ENCODE results near the gene NPTXR. TPM values are rescaled to one million over a fixed set of nuclear protein-coding genes. Genes with fewer than 3 reads are reported as not detected.
"Not testable (repeated sequence)": the region's sequence is repeated elsewhere in the genome, so short reads cannot be mapped to it uniquely, and the experiment has no call there.

NPTXR gene
- total RNA-seq, 2 experiments from 2014 or later: 1.9 to 2.5 TPM

DNA sequence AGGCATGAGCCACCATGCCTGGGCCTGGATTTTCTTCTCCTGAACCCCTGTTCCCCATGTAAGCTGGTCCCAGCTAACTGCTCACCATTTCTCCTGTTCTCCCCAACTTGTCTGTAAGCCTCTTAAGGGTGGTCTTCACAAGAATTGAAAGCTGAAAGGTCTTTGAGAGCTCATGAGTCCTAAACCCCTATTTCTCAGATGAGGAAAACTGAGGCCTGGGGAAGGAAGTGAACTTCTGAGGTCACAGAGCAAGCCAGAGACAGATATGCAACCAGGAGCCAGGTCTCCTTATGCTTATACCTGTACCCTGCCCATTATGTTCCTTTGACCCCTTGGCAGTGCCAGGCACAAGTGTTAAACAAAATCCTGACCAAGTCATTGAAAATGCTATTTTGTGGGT, 16.3 kb downstream of the NPTXR start:
- no peaks in the 10 kb centered on the region for H3K36me3 Mint-ChIP-seq
- DNase-seq: no peak
- intact Hi-C loops (cut with micrococcal nuclease): no loop called here

DNA sequence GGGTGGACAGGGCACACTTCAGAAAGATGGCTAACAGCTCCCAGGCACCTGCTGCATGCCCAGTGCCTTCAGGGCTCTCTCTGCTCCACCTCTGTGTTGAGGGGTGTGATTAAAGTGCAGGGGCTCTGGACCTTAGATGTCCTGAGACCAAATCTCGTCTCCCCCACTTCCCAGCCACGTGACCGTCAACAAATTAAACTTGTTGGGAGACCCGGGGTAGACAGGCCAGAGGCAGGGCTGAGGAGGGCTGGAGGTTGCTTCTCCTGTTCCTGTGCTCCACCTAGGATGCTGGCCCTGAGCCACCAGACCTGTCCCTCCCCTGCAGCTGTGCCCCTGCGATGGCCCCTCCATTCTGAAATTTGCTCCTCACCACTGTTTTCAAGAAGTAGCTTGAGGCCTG, 17.0 kb downstream of the NPTXR start:
- Mint-ChIP-seq H3K27ac (no peak overlapping the region), H3K4me3 (no peak overlapping the region), H3K4me1 (ENCODE audit: low read depth) (no peaks in the 10 kb centered on the region), H3K9me3 (no peaks in the 10 kb centered on the region), H3K36me3 (no peaks in the 10 kb centered on the region), H3K27me3 (no peaks in the 10 kb centered on the region)
- intact Hi-C loops (cut with micrococcal nuclease): no loop called here
- ChIA-PET CTCF (no interaction called here), POLR2A (no interaction called here)
- no peak for DNase-seq

More for the DNA sequence above, 16.3 kb downstream of the NPTXR start:
- H3K27ac Mint-ChIP-seq: no peak overlapping the region
- POLR2A ChIA-PET: no interaction called here
- H3K27me3 Mint-ChIP-seq: no peaks in the 10 kb centered on the region
- H3K4me1 Mint-ChIP-seq (ENCODE audit: low read depth): no peaks in the 10 kb centered on the region
- no peaks in the 10 kb centered on the region for H3K9me3 Mint-ChIP-seq
- H3K4me3 Mint-ChIP-seq: no peak overlapping the region
- CTCF ChIA-PET: interaction anchor here (1.1 kb wide), 1 partner anchor 43 kb away, joined by 3 read pairs; no protein-coding TSS in a partner anchor

DNA sequence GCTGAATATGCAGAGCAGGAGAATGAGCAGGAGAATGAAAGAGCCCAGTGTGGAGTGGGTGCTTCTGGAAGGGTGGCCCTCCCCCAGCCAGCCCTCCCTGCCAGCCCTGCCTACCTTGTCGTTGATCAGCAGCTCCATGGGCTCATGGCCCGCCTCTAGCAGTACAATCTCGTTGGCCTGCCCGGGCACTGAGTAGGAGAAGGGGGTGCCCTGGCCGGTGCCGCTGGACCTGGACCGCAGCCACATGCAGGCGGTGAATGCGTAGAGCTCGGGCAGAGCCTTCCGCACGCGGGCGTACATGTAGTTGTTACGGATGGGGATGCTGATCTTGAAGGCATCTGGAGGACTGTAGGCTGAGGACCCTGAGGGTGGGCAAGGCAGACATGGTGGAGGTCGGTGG, 17.4 kb downstream of the NPTXR start:
- no peak for DNase-seq
- Mint-ChIP-seq H3K4me1 (ENCODE audit: low read depth) (no peaks in the 10 kb centered on the region), H3K9me3 (no peaks in the 10 kb centered on the region), H3K27me3 (no peaks in the 10 kb centered on the region), H3K4me3 (no peak overlapping the region), H3K36me3 (no peaks in the 10 kb centered on the region), H3K27ac (no peak overlapping the region)
- ChIA-PET CTCF (no interaction called here), POLR2A (no interaction called here)
- intact Hi-C loops (cut with micrococcal nuclease): no loop called here

DNA sequence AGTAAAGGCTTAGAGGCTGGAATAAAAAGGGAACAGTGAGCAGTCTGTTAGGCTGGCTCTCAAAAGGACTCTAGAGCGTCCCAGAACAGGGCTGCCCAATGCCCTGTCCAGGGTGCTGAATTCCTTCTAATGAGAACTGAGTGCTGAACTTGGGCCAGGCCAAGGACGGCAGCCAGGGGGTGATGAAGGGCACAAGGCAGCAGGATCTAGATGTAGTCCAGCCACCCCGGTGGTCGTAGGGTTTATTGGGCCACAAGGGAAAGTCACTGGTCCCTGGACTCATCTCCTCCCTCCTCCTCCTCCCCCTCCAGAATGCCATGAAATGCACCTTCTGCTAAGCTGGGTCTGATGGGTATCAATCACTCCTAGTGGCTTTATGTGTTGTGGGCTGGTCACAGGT, 19.2 kb downstream of the NPTXR start:
- intact Hi-C loops (cut with micrococcal nuclease): no loop called here
- no peaks in the 10 kb centered on the region for H3K4me1 Mint-ChIP-seq (ENCODE audit: low read depth)
- no peaks in the 10 kb centered on the region for H3K9me3 Mint-ChIP-seq
- no peak overlapping the region for H3K27ac Mint-ChIP-seq
- H3K4me3 Mint-ChIP-seq: no peak overlapping the region
- ChIA-PET POLR2A (no interaction called here), CTCF (interaction anchor here (0.7 to 1.0 kb wide), 2 partner anchors 19 to 1275 kb away, joined by 3 to 4 read pairs; partner anchors contain the start of gene NPTXR)
- peak; percentile 55 for DNase-seq
- H3K27me3 Mint-ChIP-seq: no peaks in the 10 kb centered on the region
- H3K36me3 Mint-ChIP-seq: no peaks in the 10 kb centered on the region

GRCh38 chr22:38823637-38824036, 20.2 kb downstream of the NPTXR start:
- ChIA-PET POLR2A (interaction anchor here (0.6 kb wide), 1 partner anchor 81 kb away, joined by 4 read pairs; no protein-coding TSS in a partner anchor), CTCF (interaction anchor here (0.6 to 0.7 kb wide), 2 partner anchors 19 to 46 kb away, joined by 3 read pairs; no protein-coding TSS in a partner anchor)
- Mint-ChIP-seq H3K9me3 (no peaks in the 10 kb centered on the region), H3K4me1 (ENCODE audit: low read depth) (no peaks in the 10 kb centered on the region), H3K4me3 (no peak overlapping the region), H3K27me3 (no peaks in the 10 kb centered on the region), H3K27ac (no peak overlapping the region), H3K36me3 (no peaks in the 10 kb centered on the region)
- no peak for DNase-seq
- intact Hi-C loops (cut with micrococcal nuclease): no loop called here

DNA sequence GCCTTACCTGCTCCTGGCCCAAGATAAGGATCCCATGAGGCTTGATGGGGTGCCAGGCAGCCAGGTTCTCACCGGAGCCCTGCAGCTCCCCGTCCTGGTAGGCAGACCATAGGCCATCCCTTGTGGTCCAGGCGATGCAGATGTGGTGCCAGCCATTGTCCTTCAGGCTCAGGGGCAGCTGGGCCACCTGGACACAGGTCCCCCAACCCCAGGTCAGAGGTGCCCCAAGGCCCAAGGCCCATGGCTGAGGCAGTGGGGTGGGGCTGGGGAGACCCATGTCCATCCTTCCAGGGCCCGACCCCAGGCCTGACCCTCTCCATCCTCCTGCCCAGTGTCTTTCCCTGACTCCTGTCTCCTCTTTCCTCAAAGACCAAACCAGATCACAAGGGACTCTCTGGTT, 20.8 kb downstream of the NPTXR start:
- POLR2A ChIA-PET: interaction anchor here (0.6 kb wide), 1 partner anchor 80 kb away, joined by 4 read pairs; no protein-coding TSS in a partner anchor
- H3K9me3 Mint-ChIP-seq: no peaks in the 10 kb centered on the region
- H3K27ac Mint-ChIP-seq: no peak overlapping the region
- no peaks in the 10 kb centered on the region for H3K27me3 Mint-ChIP-seq
- DNase-seq: no peak
- CTCF ChIA-PET: interaction anchor here (0.7 kb wide), 1 partner anchor 47 kb away, joined by 3 read pairs; no protein-coding TSS in a partner anchor
- H3K4me1 Mint-ChIP-seq (ENCODE audit: low read depth): no peaks in the 10 kb centered on the region
- H3K4me3 Mint-ChIP-seq: no peak overlapping the region
- intact Hi-C loops (cut with micrococcal nuclease): no loop called here
- H3K36me3 Mint-ChIP-seq: no peaks in the 10 kb centered on the region

- Mint-ChIP-seq H3K4me3 (no peak overlapping the region), H3K9me3 (no peaks in the 10 kb centered on the region)
- POLR2A ChIA-PET: no interaction called here
These were observed 23.8 kb downstream of the NPTXR start for GRCh38 chr22:38820020-38820419.

DNA sequence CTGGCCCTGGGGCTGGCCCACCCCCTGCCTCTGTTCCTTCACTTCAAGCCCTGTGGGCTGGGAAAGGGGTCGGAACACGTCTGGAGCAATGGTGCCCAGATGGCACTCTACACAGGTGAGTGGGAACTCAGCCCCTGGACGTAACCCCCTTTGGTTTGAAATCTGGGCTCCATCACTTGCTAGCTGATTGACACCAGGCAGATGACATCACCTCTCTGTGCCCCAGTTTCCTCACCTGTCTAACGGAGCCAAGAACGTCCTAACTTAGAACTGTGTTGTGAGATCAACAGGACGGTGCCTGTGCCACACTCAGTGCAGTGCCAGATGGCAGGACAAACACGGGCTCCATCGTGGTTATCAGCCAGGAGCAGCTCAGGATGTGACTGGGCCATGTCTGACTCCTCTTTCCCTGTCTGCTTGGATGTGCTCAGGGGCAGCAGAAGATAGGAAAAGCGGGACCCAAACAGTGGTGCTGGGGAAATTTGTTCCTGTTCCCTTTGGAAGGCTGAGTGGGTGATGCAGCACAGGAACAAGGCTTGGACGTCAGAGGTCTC, 24.4 kb downstream of the NPTXR start:
- DNase-seq: no peak
- no peaks in the 10 kb centered on the region for H3K9me3 Mint-ChIP-seq
- CTCF ChIA-PET: interaction anchor here (1.1 kb wide), 1 partner anchor 50 kb away, joined by 4 read pairs; no protein-coding TSS in a partner anchor

More at GRCh38 chr22:38820020-38820419, 23.8 kb downstream of the NPTXR start:
- Mint-ChIP-seq H3K4me1 (ENCODE audit: low read depth) (no peaks in the 10 kb centered on the region), H3K36me3 (no peaks in the 10 kb centered on the region), H3K27ac (no peak overlapping the region), H3K27me3 (no peaks in the 10 kb centered on the region)
- DNase-seq: no peak
- CTCF ChIA-PET: interaction anchor here (1.1 kb wide), 1 partner anchor 51 kb away, joined by 4 read pairs; no protein-coding TSS in a partner anchor
- intact Hi-C loops (cut with micrococcal nuclease): no loop called here

DNA sequence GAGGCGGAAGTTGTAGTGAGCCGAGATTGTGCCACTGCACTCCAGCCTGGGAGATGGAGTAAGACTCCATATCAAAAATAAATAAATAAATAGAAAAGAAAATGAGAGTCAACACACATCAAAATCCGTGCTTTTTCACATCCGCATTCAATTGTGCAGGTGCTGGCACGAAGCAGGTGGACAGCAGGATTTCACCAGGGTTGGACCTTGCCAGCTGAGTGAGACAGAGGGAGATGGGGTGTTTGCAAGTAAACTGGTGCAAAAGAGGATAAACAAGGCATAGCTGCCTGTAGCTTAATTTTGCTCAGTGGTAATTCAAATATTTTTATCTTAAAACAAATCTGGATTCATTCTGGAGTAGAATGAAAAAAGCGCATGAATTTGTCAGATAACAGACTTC, 26.6 kb downstream of the NPTXR start:
- H3K36me3 Mint-ChIP-seq: no peaks in the 10 kb centered on the region
- no peaks in the 10 kb centered on the region for H3K27me3 Mint-ChIP-seq
- H3K4me1 Mint-ChIP-seq (ENCODE audit: low read depth): no peaks in the 10 kb centered on the region
- intact Hi-C loops (cut with micrococcal nuclease): no loop called here
- no peak overlapping the region for H3K4me3 Mint-ChIP-seq
- no peak overlapping the region for H3K27ac Mint-ChIP-seq
- no peak for DNase-seq
- POLR2A ChIA-PET: no interaction called here
- no peaks in the 10 kb centered on the region for H3K9me3 Mint-ChIP-seq
- CTCF ChIA-PET: no interaction called here

More for the DNA sequence above, 24.4 kb downstream of the NPTXR start:
- no peak overlapping the region for H3K27ac Mint-ChIP-seq
- H3K4me3 Mint-ChIP-seq: no peak overlapping the region
- no peaks in the 10 kb centered on the region for H3K4me1 Mint-ChIP-seq (ENCODE audit: low read depth)
- intact Hi-C loops (cut with micrococcal nuclease): no loop called here
- no peaks in the 10 kb centered on the region for H3K27me3 Mint-ChIP-seq
- H3K36me3 Mint-ChIP-seq: no peaks in the 10 kb centered on the region
- POLR2A ChIA-PET: no interaction called here

GRCh38 chr22:38815842-38816241, 28.0 kb downstream of the NPTXR start:
- POLR2A ChIA-PET: no interaction called here
- Mint-ChIP-seq H3K36me3 (no peaks in the 10 kb centered on the region), H3K27me3 (peaks cover 4% of the 10 kb centered on the region), H3K4me3 (no peak overlapping the region), H3K4me1 (ENCODE audit: low read depth) (no peaks in the 10 kb centered on the region), H3K27ac (no peak overlapping the region), H3K9me3 (no peaks in the 10 kb centered on the region)
- DNase-seq: no peak
- intact Hi-C loops (cut with micrococcal nuclease): no loop called here
- CTCF ChIA-PET: no interaction called here

DNA sequence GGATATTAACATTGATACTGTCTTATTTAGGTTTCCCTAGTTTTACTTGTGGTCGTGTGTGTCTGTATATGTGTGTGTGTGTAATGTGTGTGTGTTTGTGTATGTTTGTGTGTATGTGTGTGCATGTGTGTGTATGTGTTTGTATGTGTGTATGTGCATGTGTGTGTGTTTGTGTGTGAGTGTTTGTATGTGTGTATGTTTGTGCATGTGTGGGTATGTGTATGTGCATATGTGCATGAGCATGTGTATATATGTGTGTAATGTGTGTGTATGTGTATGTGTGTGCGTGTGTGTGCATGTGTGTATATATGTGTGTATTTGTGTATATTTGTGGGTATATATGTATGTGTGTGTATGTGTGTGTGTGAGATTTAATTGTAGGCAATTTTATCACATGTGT, 32.6 kb downstream of the NPTXR start:
- intact Hi-C loops (cut with micrococcal nuclease): no loop called here
- H3K4me1 Mint-ChIP-seq (ENCODE audit: low read depth): no peaks in the 10 kb centered on the region
- H3K27ac Mint-ChIP-seq: no peak overlapping the region
- ChIA-PET CTCF (interaction anchor here (0.6 kb wide), 1 partner anchor 32 kb away, joined by 3 read pairs; no protein-coding TSS in a partner anchor), POLR2A (no interaction called here)
- DNase-seq: no peak
- H3K36me3 Mint-ChIP-seq: peaks cover 2% of the 10 kb centered on the region
- H3K27me3 Mint-ChIP-seq: peaks cover 6% of the 10 kb centered on the region
- no peak overlapping the region for H3K4me3 Mint-ChIP-seq
- H3K9me3 Mint-ChIP-seq: peaks cover 6% of the 10 kb centered on the region

GRCh38 chr22:38805041-38805593, 38.7 kb downstream of the NPTXR start:
- H3K4me1 Mint-ChIP-seq (ENCODE audit: low read depth); CTCF ChIA-PET; H3K4me3 Mint-ChIP-seq; H3K27me3 Mint-ChIP-seq; H3K36me3 Mint-ChIP-seq; POLR2A ChIA-PET; H3K9me3 Mint-ChIP-seq; H3K27ac Mint-ChIP-seq; DNase-seq; intact Hi-C loops (cut with micrococcal nuclease): not testable (repeated sequence)

DNA sequence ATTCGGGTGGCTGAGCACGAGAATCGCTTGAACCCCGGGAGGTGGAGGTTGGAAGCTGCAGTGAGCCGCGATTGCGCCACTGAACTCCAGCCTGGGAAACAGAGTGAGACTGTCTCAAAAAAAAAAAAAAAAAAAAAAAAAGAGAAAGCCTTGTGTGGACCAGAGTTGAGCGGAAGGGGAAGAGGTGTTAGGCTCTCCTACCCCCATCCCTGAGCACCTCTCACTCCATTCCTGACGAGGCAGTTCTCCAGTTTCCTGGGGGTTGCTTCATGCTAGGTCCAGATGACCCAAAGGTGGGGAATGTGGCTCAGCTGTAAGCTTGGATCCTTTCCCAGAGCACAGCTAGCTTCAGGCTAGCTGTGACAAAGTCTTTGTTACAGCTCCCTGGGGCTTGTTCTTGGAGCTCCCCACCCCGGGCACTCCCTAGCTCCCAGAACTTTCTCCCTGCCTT, 41.1 kb downstream of the NPTXR start:
- H3K9me3 Mint-ChIP-seq: no peaks in the 10 kb centered on the region
- intact Hi-C loops (cut with micrococcal nuclease): no loop called here
- POLR2A ChIA-PET: no interaction called here
- CTCF ChIA-PET: no interaction called here
- DNase-seq: no peak
- peaks cover 12% of the 10 kb centered on the region for H3K27me3 Mint-ChIP-seq
- no peaks in the 10 kb centered on the region for H3K36me3 Mint-ChIP-seq
- H3K4me3 Mint-ChIP-seq: no peak overlapping the region
- H3K27ac Mint-ChIP-seq: no peak overlapping the region
- H3K4me1 Mint-ChIP-seq (ENCODE audit: low read depth): peaks cover 8% of the 10 kb centered on the region

All from activated CD4-positive, alpha-beta memory T cell treated with anti-CD3 and anti-CD28 coated beads for 36 hours (primary cell).